22Rv1 (cell line): Measurements from ENCODE around the gene SIGLEC5.
"Not testable (repeated sequence)": the region's sequence is repeated elsewhere in the genome, so short reads cannot be mapped to it uniquely, and the experiment has no call there.

Experiments used
- H3K27ac ChIP-seq: fragments of 450-650 bp; 2 replicates; pipeline ENCODE4 v1.5.1; 2017
- CTCF ChIP-seq: fragments of 450-650 bp; IDR thresholded peaks from 2 replicates; pipeline ENCODE4 v1.5.1; 2017; ENCODE audit warnings: mild to moderate bottlenecking
- ZFX ChIP-seq: fragments of 450-650 bp; IDR thresholded peaks from 2 replicates; pipeline ENCODE4 v1.6.1; 2017; ENCODE audit warnings: antibody characterized with exemption, borderline replicate concordance

SIGLEC5 gene

GRCh38 chr19:51660975-51661600, 30.9 kb upstream of the SIGLEC5 start:
- no peak overlapping the region for H3K27ac ChIP-seq
- peak; percentile 75 for TF ChIP-seq CTCF
- no peak for TF ChIP-seq ZFX

- no peak overlapping the region for H3K27ac ChIP-seq
These were observed 24.6 kb upstream of the SIGLEC5 start for GRCh38 chr19:51654783-51655182.

GRCh38 chr19:51653162-51653561, 23.0 kb upstream of the SIGLEC5 start:
- TF ChIP-seq CTCF (no peak), ZFX (no peak)

More at GRCh38 chr19:51654783-51655182, 24.6 kb upstream of the SIGLEC5 start:
- TF ChIP-seq ZFX, result no peak

GRCh38 chr19:51652266-51652665, 22.1 kb upstream of the SIGLEC5 start:
- no peak overlapping the region for H3K27ac ChIP-seq

More at GRCh38 chr19:51653162-51653561, 23.0 kb upstream of the SIGLEC5 start:
- no peak overlapping the region for H3K27ac ChIP-seq

GRCh38 chr19:51651216-51651846, 21.1 kb upstream of the SIGLEC5 start:
- TF ChIP-seq ZFX, result no peak

More at GRCh38 chr19:51652266-51652665, 22.1 kb upstream of the SIGLEC5 start:
- TF ChIP-seq CTCF (no peak), ZFX (no peak)

GRCh38 chr19:51647318-51647717, 17.1 kb upstream of the SIGLEC5 start:
- TF ChIP-seq ZFX, result no peak
- TF ChIP-seq CTCF, result no peak
- no peak overlapping the region for H3K27ac ChIP-seq

More at GRCh38 chr19:51651216-51651846, 21.1 kb upstream of the SIGLEC5 start:
- H3K27ac ChIP-seq, result no peak overlapping the region

GRCh38 chr19:51646730-51647129, 16.5 kb upstream of the SIGLEC5 start, which contains the start of gene SIGLEC14:
Gene SIGLEC14 (minus strand): TSS chr19:51646825. CDS start chr19:51646759, 66 bp downstream.
- H3K27ac ChIP-seq, result not testable (repeated sequence)

- no peak for TF ChIP-seq ZFX
- TF ChIP-seq CTCF, result no peak
- H3K27ac ChIP-seq, result no peak overlapping the region
These were observed 14.6 kb upstream of the SIGLEC5 start for GRCh38 chr19:51644636-51645271.
